GM21360 (cell line): ENCODE results near the gene SCCPDH.

ENCODE experiments used
- ATAC-seq: cut with Tn5 transposase; IDR thresholded peaks from one replicate; pipeline ENCODE4 v1.9.1; 2021; ENCODE audit warnings: mild to moderate bottlenecking, moderate library complexity; ENCODE audit not compliant: unreplicated experiment

SCCPDH gene

GRCh38 chr1:246782120-246782900 is 58.1 kb downstream of the SCCPDH start:
- ATAC-seq = no peak

GRCh38 chr1:246784621-246785493 is 60.6 kb downstream of the SCCPDH start:
- no peak for ATAC-seq

- no peak for ATAC-seq
Observed at GRCh38 chr1:246785494-246786111, 61.4 kb downstream of the SCCPDH start.

- ATAC-seq = no peak
Observed at GRCh38 chr1:246786606-246787238, 62.5 kb downstream of the SCCPDH start.

GRCh38 chr1:246787781-246788513 is 63.7 kb downstream of the SCCPDH start:
- no peak for ATAC-seq

GRCh38 chr1:246788895-246789338 is 64.7 kb downstream of the SCCPDH start:
- ATAC-seq = no peak

GRCh38 chr1:246789454-246790339 is 65.5 kb downstream of the SCCPDH start:
- ATAC-seq = no peak

GRCh38 chr1:246790364-246790763 is 66.2 kb downstream of the SCCPDH start:
- ATAC-seq = no peak

- ATAC-seq = no peak
Observed at GRCh38 chr1:246790833-246791232, 66.6 kb downstream of the SCCPDH start.

- ATAC-seq = no peak
Observed at GRCh38 chr1:246791303-246791918, 67.2 kb downstream of the SCCPDH start.

GRCh38 chr1:246792603-246793002 is 68.4 kb downstream of the SCCPDH start:
- no peak for ATAC-seq

GRCh38 chr1:246793356-246793896 is 69.2 kb downstream of the SCCPDH start:
- ATAC-seq = no peak

GRCh38 chr1:246794048-246794827 is 70.0 kb downstream of the SCCPDH start:
- ATAC-seq = no peak

- ATAC-seq = no peak
Observed at GRCh38 chr1:246794828-246795671, 70.8 kb downstream of the SCCPDH start.

GRCh38 chr1:246795906-246796694 is 71.9 kb downstream of the SCCPDH start:
- ATAC-seq = no peak

- ATAC-seq = no peak
Observed at GRCh38 chr1:246797157-246797556, 72.9 kb downstream of the SCCPDH start.
